K562 (cell line): ENCODE results near the gene ZNF408. TPM values are rescaled to one million over a fixed set of nuclear protein-coding genes. Genes with fewer than 3 reads are reported as not detected.
"Not testable (repeated sequence)": the region's sequence is repeated elsewhere in the genome, so short reads cannot be mapped to it uniquely, and the experiment has no call there.

Source experiments
- ATAC-seq: fragments of 200-7000 bp; cut with Tn5 transposase; 3 replicates; pipeline ENCODE4 v1.9.1; 2020; ENCODE audit warnings: moderate library complexity
- BruUV-seq: library from RNA; stranded (reverse); fragments of 400-500 nt; replicated peaks from 2 replicates; lab custom pipeline; 2021; lab: Mats Ljungman, UMichigan
- CTCF ChIA-PET: fragments of 300-600 bp; formaldehyde crosslinking; extraction: SDS; loops from one replicate; lab custom pipeline; 2021; ENCODE audit warnings: low intra/inter-chr PET ratio; lab: Yijun Ruan, JAX
- POLR2A ChIA-PET: fragments of 300-600, 350-650 bp; sonication (Branson Sonifier 250); formaldehyde crosslinking; extraction: SDS; loops from one replicate; lab custom pipeline; 2021; ENCODE audit warnings: antibody characterized with exemption, inconsistent platforms; lab: Yijun Ruan, JAX
- DNase-seq, 4 experiments: peaks; one replicate each; pipeline versions ENCODE4 v3.0.0 to v3.0.0-alpha.2; 2011 to 2018; ENCODE audit warnings: low spot score in 3 of 4, mixed read lengths in 3 of 4; ENCODE audit errors: extremely low read depth in 1 of 4
- FAIRE-seq: peaks from 2 replicates; lab custom pipeline; 2011; peaks lifted over from hg19 to GRCh38; lab: Jason Lieb, UNC
- H2AFZ ChIP-seq: 2 replicates; pipeline ENCODE4 v1.6.0; 2011; ENCODE audit warnings: low read depth, low read length, control low read depth, inconsistent platforms
- H3K27ac ChIP-seq: fragments of 200-600 bp; 3 replicates; pipeline ENCODE4 v1.8.0; 2011; ENCODE audit warnings: low read depth, mild to moderate bottlenecking, control low read depth, inconsistent platforms, low read length, moderate library complexity, mixed read lengths; ENCODE audit errors: extremely low read depth
- H3K27me3 ChIP-seq, 2 experiments: fragments of 300-600 bp in 1 of 2; 2 replicates in 1 of 2; 3 replicates in 1 of 2; pipeline versions ENCODE4 v1.6.0 to v1.8.0; 2011; ENCODE audit warnings: inconsistent platforms in 2 of 2, low read length in 2 of 2, mild to moderate bottlenecking in 1 of 2, mixed read lengths in 1 of 2, moderate library complexity in 1 of 2; ENCODE audit not compliant: control insufficient read depth in 2 of 2, insufficient read depth in 2 of 2
- H3K36me3 ChIP-seq: fragments of 300-600 bp; 3 replicates; pipeline ENCODE4 v1.8.0; 2011; ENCODE audit warnings: mild to moderate bottlenecking, low read length, inconsistent platforms; ENCODE audit not compliant: control insufficient read depth, insufficient read depth
- H3K4me1 ChIP-seq, 2 experiments: fragments of 200-600 bp in 1 of 2; replicated peaks in 1 of 2; 2 replicates in 1 of 2; 3 replicates in 1 of 2; pipeline versions ENCODE4 v1.5.1 to v1.8.0; 2011; ENCODE audit warnings: inconsistent platforms in 2 of 2, low read length in 2 of 2, mild to moderate bottlenecking in 1 of 2, mixed read lengths in 1 of 2, moderate library complexity in 1 of 2; ENCODE audit not compliant: control insufficient read depth in 2 of 2, insufficient read depth in 2 of 2
- H3K4me2 ChIP-seq: 2 replicates; pipeline ENCODE4 v1.6.1; 2011; ENCODE audit warnings: low read length, control low read depth, inconsistent platforms, mixed read lengths; ENCODE audit not compliant: insufficient read depth
- H3K4me3 ChIP-seq: fragments of 200-600 bp; sonication (generic), shearing (Covaris generic); 2 replicates; pipeline ENCODE4 v1.5.1; 2016; ENCODE audit warnings: control low read depth, inconsistent platforms
- H3K79me2 ChIP-seq: fragments of 200-600 bp; 3 replicates; pipeline ENCODE4 v1.8.0; 2011; ENCODE audit warnings: low read length, inconsistent platforms; ENCODE audit not compliant: control insufficient read depth, insufficient read depth
- H3K9ac ChIP-seq, 2 experiments: 2 replicates each; pipeline versions ENCODE4 v1.6.0 to v1.6.1; 2011; ENCODE audit warnings: low read depth in 2 of 2, low read length in 2 of 2, control low read depth in 1 of 2, inconsistent platforms in 1 of 2, mild to moderate bottlenecking in 1 of 2, mixed read lengths in 1 of 2; ENCODE audit not compliant: insufficient read depth in 1 of 2
- H3K9me1 ChIP-seq: one replicate; pipeline ENCODE4 v1.6.0; 2011; ENCODE audit warnings: inconsistent platforms, mild to moderate bottlenecking, low read length, moderate library complexity; ENCODE audit not compliant: control insufficient read depth, insufficient read depth
- H3K9me3 ChIP-seq: replicated peaks from 2 replicates; pipeline ENCODE4 v1.5.1; 2011; ENCODE audit warnings: low read depth, low read length, inconsistent platforms; ENCODE audit not compliant: control insufficient read depth, insufficient read depth
- H4K20me1 ChIP-seq: replicated peaks from 2 replicates; pipeline ENCODE4 v1.6.1; 2011; ENCODE audit warnings: low read length, inconsistent platforms, mixed read lengths; ENCODE audit not compliant: control insufficient read depth, insufficient read depth
- CTBP1 ChIP-seq: fragments of 450-650 bp; IDR thresholded peaks from 2 replicates; pipeline ENCODE4 v1.6.1; 2016; ENCODE audit warnings: borderline replicate concordance
- CTCF ChIP-seq, 3 experiments: IDR thresholded peaks in 2 of 3; conservative IDR thresholded peaks in 1 of 3; 2 replicates each; pipeline ENCODE4 v1.5.1; 2011 to 2012; ENCODE audit warnings: low read length in 3 of 3, mild to moderate bottlenecking in 3 of 3, control low read depth in 2 of 3, improper control_type of control experiment in 1 of 3, inconsistent platforms in 1 of 3, low read depth in 1 of 3, mixed read lengths in 1 of 3, moderate library complexity in 1 of 3; ENCODE audit not compliant: insufficient read depth in 2 of 3
- JUN ChIP-seq, 2 experiments: sonication (generic) in 1 of 2; formaldehyde crosslinking in 1 of 2; IDR thresholded peaks; 2 replicates each; pipeline versions ENCODE4 v1.6.1 to v1.8.0; 2012 to 2022; ENCODE audit warnings: borderline replicate concordance in 2 of 2, mild to moderate bottlenecking in 2 of 2, improper control_type of control experiment in 1 of 2, low read depth in 1 of 2, low read length in 1 of 2, missing genetic modification reagents in 1 of 2
- MECOM ChIP-seq: fragments of 250-450 bp; sonication (Bioruptor Pico); IDR thresholded peaks from 2 replicates; pipeline ENCODE4 v1.8.0; 2022; ENCODE audit warnings: inconsistent platforms
- NCOA6 ChIP-seq: fragments of 450-650 bp; IDR thresholded peaks from 2 replicates; pipeline ENCODE4 v1.6.1; 2017; ENCODE audit warnings: mild to moderate bottlenecking
- RAD21 ChIP-seq, 2 experiments: fragments of 250-450 bp in 1 of 2; fragments of 450-650 bp in 1 of 2; sonication (Bioruptor Pico) in 1 of 2; formaldehyde crosslinking in 1 of 2; IDR thresholded peaks in 1 of 2; conservative IDR thresholded peaks in 1 of 2; 2 replicates each; pipeline versions ENCODE4 v1.4.0 to v1.8.0; 2020 to 2022; ENCODE audit warnings: mild to moderate bottlenecking in 2 of 2, moderate library complexity in 1 of 2
- TEAD4 ChIP-seq, 2 experiments: sonication (generic) in 1 of 2; formaldehyde crosslinking in 1 of 2; IDR thresholded peaks; 2 replicates each; pipeline versions ENCODE4 v1.6.1 to v1.8.0; 2012 to 2022; ENCODE audit warnings: borderline replicate concordance in 1 of 2, inconsistent platforms in 1 of 2, low read length in 1 of 2, mild to moderate bottlenecking in 1 of 2, missing genetic modification reagents in 1 of 2
- WGBS: fragments of 100-300 bp; shearing (Covaris generic); methylation state at CpG from one replicate; pipeline ENCODE4 v1.1.6; 2016; ENCODE audit warnings: low coverage, mixed read lengths; ENCODE audit not compliant: insufficient coverage; ENCODE audit errors: missing lambda C conversion rate; 5-methylcytosine and 5-hydroxymethylcytosine counted together
- in situ Hi-C: fragments of 300-500 bp; cut with MboI; formaldehyde crosslinking; loops from 4 replicates; pipeline ENCODE4 v1.15.0; 2018; ENCODE audit warnings: inconsistent platforms, mixed read lengths
- intact Hi-C: fragments of 100-400 bp; cut with micrococcal nuclease; formaldehyde crosslinking; loops from 2 replicates; pipeline ENCODE4 v1.14.2; 2022
- polyA plus RNA-seq, 8 experiments: library from polyadenylated mRNA; depleted of rRNA in 4 of 8; stranded (reverse) in 5 of 8; unstranded in 3 of 8; fragments of >200 nt; fragmentation: Nextera tagmentation in 2 of 8; fragmentation: Illumina TruSeq in 1 of 8; extraction: Ambion mirVana in 2 of 8; extraction: Trizol in 1 of 8; gene quantifications; 2 replicates each; pipeline versions ENCODE4 v1.2.1 to v1.2.3, GENCODE V29; 2011 to 2014; ENCODE audit warnings: inconsistent platforms in 1 of 8, missing spikeins in 1 of 8
- total RNA-seq, 7 experiments: library from RNA; depleted of rRNA in 6 of 7; stranded (reverse); fragments of >200 nt in 6 of 7; fragmentation: Illumina TruSeq in 2 of 7; extraction: Trizol in 2 of 7; gene quantifications; 2 replicates each; pipeline versions ENCODE4 v1.2.1 to v1.2.3, GENCODE V29; 2011 to 2021; ENCODE audit warnings: low replicate concordance in 1 of 7

The ZNF408 gene
- total and polyA plus RNA-seq, 9 of the 15 experiments (the other 6 are each of a cell fraction or from before 2014, with no cell fraction given), result 0.15 to 18.4 (median 7.4) TPM

GRCh38 chr11:46669711-46670139 is 31.1 kb upstream of the ZNF408 start (continued):
- TF ChIP-seq MECOM (CRISPR knock-in tag), result no peak
- TF ChIP-seq TEAD4 (IDR thresholded peaks at IDR 0.05; ENCODE audit: low read length), result 0 out of 2 replicates have a peak, but pooled peaks have one; percentile 26
- no peak for TF ChIP-seq TEAD4 (CRISPR knock-in tag; IDR thresholded peaks at IDR 0.05; ENCODE audit: borderline replicate concordance)
- no peak for TF ChIP-seq JUN (IDR thresholded peaks at IDR 0.05; ENCODE audit: borderline replicate concordance, low read depth, low read length)
- no peak for TF ChIP-seq JUN (CRISPR knock-in tag; IDR thresholded peaks at IDR 0.05; ENCODE audit: borderline replicate concordance)
- peak; percentile 42 to 61 (median 51) for TF ChIP-seq CTCF (IDR thresholded peaks at IDR 0.05 in 2 of 3, conservative IDR thresholded peaks at IDR 0.05 in 1 of 3; ENCODE audit: insufficient read depth in 2 of 3, low read depth in 1 of 3, low read length in 3 of 3)
- no peak for TF ChIP-seq NCOA6
- TF ChIP-seq RAD21 (CRISPR knock-in tag; conservative IDR thresholded peaks at IDR 0.05 in 1 of 2, IDR thresholded peaks at IDR 0.05 in 1 of 2), result peak in 1 of 2 experiments; percentile 13; a peak in 1 of 4 replicates
- TF ChIP-seq CTBP1, result no peak

GRCh38 chr11:46670521-46670920 is 30.3 kb upstream of the ZNF408 start:
- H3K27ac ChIP-seq, H3K4me3 ChIP-seq, intact Hi-C loops, CTCF ChIA-PET, H3K9ac ChIP-seq, H3K79me2 ChIP-seq, ATAC-seq, FAIRE-seq, H2AFZ ChIP-seq, H3K4me2 ChIP-seq, BruUV-seq, H4K20me1 ChIP-seq, DNase-seq, H3K9me1 ChIP-seq, H3K9me3 ChIP-seq, H3K4me1 ChIP-seq, H3K27me3 ChIP-seq, in situ Hi-C loops: not testable (repeated sequence)
- POLR2A ChIA-PET, result interaction anchor here (0.7 kb wide), 1 partner anchor 16 kb away, joined by 3 read pairs; no protein-coding TSS in a partner anchor
- WGBS, result 94% methylated on average over 3 of the region's 3 CpGs
- H3K36me3 ChIP-seq, result peaks cover 72% of the 10 kb centered on the region
